ENCODE measurements around the gene PRRT2. TPM values are rescaled to one million over a fixed set of nuclear protein-coding genes. Genes with fewer than 3 reads are reported as not detected.

Gene PRRT2
- total and polyA plus RNA-seq, 12 donors, result 0.62 to 6.3 (median 1.1) TPM

- Histone ChIP-seq H3K36me3 (peaks cover 0 to 28% (median 0%) of the 10 kb centered on the region in 9 donors), H3K4me3 (peak overlapping the region in 9 of 10 donors; percentile 63 to 80 (median 71)), H3K27ac (peak overlapping the region in 9 of 10 donors; percentile 77 to 96 (median 91)), H3K4me1 (peaks cover 17 to 84% (median 65%) of the 10 kb centered on the region in 9 donors), H3K27me3 (peaks cover 0 to 16% (median 0%) of the 10 kb centered on the region in 7 donors), H3K9me3 (no peaks in the 10 kb centered on the region)
- 5% methylated on average over 39 of the region's 39 CpGs for WGBS, 2 donors
- ATAC-seq (no peak), DNase-seq (peak in 1 of 2 donors; percentile 31)
- intact Hi-C loops (cut with DNase I), result loop anchor here in 6 of 10 donors (5.0 to 10.0 kb wide), 5 partner anchors 47 to 840 kb away; partner anchors contain the start of genes CDIPT (in 4 of the 6), FBRS (in 1 of the 6), HIRIP3 (in 1 of the 6) and INO80E (in 1 of the 6)
- TF ChIP-seq CTCF (IDR thresholded peaks at IDR 0.05), result no peak
These were observed 3.2 kb downstream of the PRRT2 start for GRCh38 chr16:29815032-29815721.

- peak; percentile 98 to 99 for DNase-seq
- peaks cover 8 to 78% (median 65%) of the 10 kb centered on the region in 9 donors for H3K4me1 ChIP-seq
- H3K27me3 ChIP-seq, result peaks cover 0 to 16% (median 0%) of the 10 kb centered on the region in 7 donors
- WGBS, 2 donors, result 0% methylated on average over 67 to 70 of the region's 70 CpGs
- peak; percentile 82 to 91 (median 86) for ATAC-seq
- intact Hi-C loops (cut with DNase I), result loop anchor here in 6 of 10 donors (1.0 to 10.0 kb wide), 7 partner anchors 26 to 839 kb away; partner anchors contain the start of genes CDIPT (in 5 of the 6), FBRS (in 1 of the 6), HIRIP3 (in 1 of the 6) and INO80E (in 1 of the 6)
- H3K9me3 ChIP-seq, result no peaks in the 10 kb centered on the region
- peak; percentile 78 to 97 (median 91) for TF ChIP-seq CTCF (IDR thresholded peaks at IDR 0.05)
- H3K27ac ChIP-seq, result peak within 1 kb of the TSS; percentile 77 to 96 (median 90)
- H3K4me3 ChIP-seq, result peak within 1 kb of the TSS; percentile 57 to 80 (median 71)
- peaks cover 0 to 25% (median 0%) of the 10 kb centered on the region in 9 donors for H3K36me3 ChIP-seq
These were observed 4.0 kb downstream of the PRRT2 start, which contains the start of gene PAGR1 for GRCh38 chr16:29815793-29816693. PAGR1 (plus strand) TSS chr16:29816152; CDS start chr16:29816526, 374 bp downstream.

- peak in 1 of 9 donors; percentile 7 for TF ChIP-seq CTCF (IDR thresholded peaks at IDR 0.05)
- H3K4me1 ChIP-seq, result peaks cover 12 to 78% (median 65%) of the 10 kb centered on the region in 9 donors
- intact Hi-C loops (cut with DNase I), result loop anchor here in 6 of 10 donors (1.0 to 10.0 kb wide), 7 partner anchors 27 to 838 kb away; partner anchors contain the start of genes CDIPT (in 5 of the 6), FBRS (in 1 of the 6), HIRIP3 (in 1 of the 6) and INO80E (in 1 of the 6)
These were observed 4.9 kb downstream of the PRRT2 start for GRCh38 chr16:29816694-29817441.

More at GRCh38 chr16:29816694-29817441, 4.9 kb downstream of the PRRT2 start:
- H3K9me3 ChIP-seq, result no peaks in the 10 kb centered on the region
- H3K27ac ChIP-seq, result peak overlapping the region; percentile 77 to 96 (median 90)
- H3K27me3 ChIP-seq, result peaks cover 0 to 11% (median 0%) of the 10 kb centered on the region in 7 donors
- peaks cover 0 to 25% (median 0%) of the 10 kb centered on the region in 9 donors for H3K36me3 ChIP-seq
- peak; percentile 9 to 57 (median 46) for ATAC-seq
- WGBS, 2 donors, result 3 to 4% methylated on average over 35 to 37 of the region's 37 CpGs
- peak; percentile 58 to 69 for DNase-seq
- H3K4me3 ChIP-seq, result peak overlapping the region; percentile 57 to 80 (median 71)
